NCI-H1105 treated with DMSO at 0.1 percent for 48 hours (cell line): ENCODE data around the gene NMNAT2.
"Not testable (repeated sequence)": the region's sequence is repeated elsewhere in the genome, so short reads cannot be mapped to it uniquely, and the experiment has no call there.

Source experiments
- DNase-seq: peaks from one replicate; lab custom pipeline; 2025; lab: John Stamatoyannopoulos, UW

NMNAT2 gene

GRCh38 chr1:183416850-183417771 is 1.1 kb downstream of the NMNAT2 start:
- DNase-seq: peak; percentile 54

- no peak for DNase-seq
Observed at GRCh38 chr1:183414365-183414764, 3.8 kb downstream of the NMNAT2 start.

- DNase-seq: no peak
Observed at GRCh38 chr1:183411091-183411490, 7.1 kb downstream of the NMNAT2 start.

- DNase-seq: no peak
Observed at GRCh38 chr1:183407961-183408360, 10.2 kb downstream of the NMNAT2 start.

- DNase-seq: no peak
Observed at GRCh38 chr1:183407474-183407873, 10.7 kb downstream of the NMNAT2 start.

- no peak for DNase-seq
Observed at GRCh38 chr1:183404476-183404875, 13.7 kb downstream of the NMNAT2 start.

- DNase-seq: no peak
Observed at GRCh38 chr1:183403498-183403897, 14.7 kb downstream of the NMNAT2 start.

- DNase-seq: not testable (repeated sequence)
Observed at GRCh38 chr1:183401565-183401964, 16.6 kb downstream of the NMNAT2 start.

- DNase-seq: no peak
Observed at GRCh38 chr1:183394435-183394834, 23.7 kb downstream of the NMNAT2 start.

GRCh38 chr1:183391863-183392262 is 26.3 kb downstream of the NMNAT2 start:
- no peak for DNase-seq

GRCh38 chr1:183390561-183390960 is 27.6 kb downstream of the NMNAT2 start:
- DNase-seq: no peak

- DNase-seq: no peak
Observed at GRCh38 chr1:183388735-183389134, 29.4 kb downstream of the NMNAT2 start.

- no peak for DNase-seq
Observed at GRCh38 chr1:183385340-183386144, 32.6 kb downstream of the NMNAT2 start.

GRCh38 chr1:183379951-183380350 is 38.2 kb downstream of the NMNAT2 start:
- no peak for DNase-seq

- DNase-seq: no peak
Observed at GRCh38 chr1:183375381-183375780, 42.8 kb downstream of the NMNAT2 start.

GRCh38 chr1:183374825-183375224 is 43.4 kb downstream of the NMNAT2 start:
- no peak for DNase-seq

GRCh38 chr1:183372586-183373230 is 45.5 kb downstream of the NMNAT2 start:
- DNase-seq: no peak

GRCh38 chr1:183370399-183371058 is 47.7 kb downstream of the NMNAT2 start:
- no peak for DNase-seq

GRCh38 chr1:183368213-183369108 is 49.7 kb downstream of the NMNAT2 start:
- DNase-seq: no peak

- no peak for DNase-seq
Observed at GRCh38 chr1:183366116-183366515, 52.1 kb downstream of the NMNAT2 start.

GRCh38 chr1:183365676-183366075 is 52.5 kb downstream of the NMNAT2 start:
- DNase-seq: no peak
